Epithelial cell of proximal tubule (primary cell): ENCODE data around the gene DENND1A. TPM values are rescaled to one million over a fixed set of nuclear protein-coding genes. Genes with fewer than 3 reads are reported as not detected.

ENCODE experiments used
- DNase-seq: peaks from one replicate; pipeline ENCODE4 v3.0.0-alpha.2; 2011; ENCODE audit warnings: low read depth
- H3K4me3 ChIP-seq: 2 replicates; pipeline ENCODE4 v1.5.1; 2011; ENCODE audit warnings: low read depth, mild to moderate bottlenecking, low read length
- total RNA-seq: library from RNA; depleted of rRNA; stranded (reverse); fragments of >200 nt; gene quantifications from 2 replicates; pipeline ENCODE4 v1.2.3, GENCODE V29; 2015
- TF ChIP-seq, protein P1 (sequence below): conservative IDR thresholded peaks from 2 replicates; pipeline ENCODE4 v1.5.1; 2012; ENCODE audit warnings: low read depth, mild to moderate bottlenecking, low read length

Gene DENND1A
- total RNA-seq, 1 donor from 2014 or later = 26.6 TPM

DNA sequence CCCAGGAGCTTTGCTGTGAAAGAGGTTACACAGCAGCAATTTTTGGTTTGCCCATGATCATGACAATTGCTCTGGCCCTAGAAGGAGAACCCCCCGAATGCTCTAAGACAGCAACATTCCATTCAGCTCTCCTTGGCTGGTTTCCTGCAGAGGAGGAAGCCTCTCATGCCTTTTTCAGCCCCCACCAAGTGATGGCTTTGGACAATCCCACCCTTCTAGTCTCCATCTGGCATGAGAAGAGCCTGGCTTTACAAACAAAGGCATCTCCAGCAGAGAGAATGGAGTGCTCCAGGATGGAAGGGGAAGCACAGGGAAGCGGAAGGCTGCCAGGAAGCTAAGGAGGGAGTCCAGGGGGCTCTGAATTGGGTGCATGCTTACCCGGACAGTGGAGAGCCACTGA, 475.6 kb downstream of the DENND1A start:
- DNase-seq = no peak
- TF ChIP-seq, protein P1, sequence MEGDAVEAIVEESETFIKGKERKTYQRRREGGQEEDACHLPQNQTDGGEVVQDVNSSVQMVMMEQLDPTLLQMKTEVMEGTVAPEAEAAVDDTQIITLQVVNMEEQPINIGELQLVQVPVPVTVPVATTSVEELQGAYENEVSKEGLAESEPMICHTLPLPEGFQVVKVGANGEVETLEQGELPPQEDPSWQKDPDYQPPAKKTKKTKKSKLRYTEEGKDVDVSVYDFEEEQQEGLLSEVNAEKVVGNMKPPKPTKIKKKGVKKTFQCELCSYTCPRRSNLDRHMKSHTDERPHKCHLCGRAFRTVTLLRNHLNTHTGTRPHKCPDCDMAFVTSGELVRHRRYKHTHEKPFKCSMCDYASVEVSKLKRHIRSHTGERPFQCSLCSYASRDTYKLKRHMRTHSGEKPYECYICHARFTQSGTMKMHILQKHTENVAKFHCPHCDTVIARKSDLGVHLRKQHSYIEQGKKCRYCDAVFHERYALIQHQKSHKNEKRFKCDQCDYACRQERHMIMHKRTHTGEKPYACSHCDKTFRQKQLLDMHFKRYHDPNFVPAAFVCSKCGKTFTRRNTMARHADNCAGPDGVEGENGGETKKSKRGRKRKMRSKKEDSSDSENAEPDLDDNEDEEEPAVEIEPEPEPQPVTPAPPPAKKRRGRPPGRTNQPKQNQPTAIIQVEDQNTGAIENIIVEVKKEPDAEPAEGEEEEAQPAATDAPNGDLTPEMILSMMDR = no peak
- H3K4me3 ChIP-seq = no peak overlapping the region

DNA sequence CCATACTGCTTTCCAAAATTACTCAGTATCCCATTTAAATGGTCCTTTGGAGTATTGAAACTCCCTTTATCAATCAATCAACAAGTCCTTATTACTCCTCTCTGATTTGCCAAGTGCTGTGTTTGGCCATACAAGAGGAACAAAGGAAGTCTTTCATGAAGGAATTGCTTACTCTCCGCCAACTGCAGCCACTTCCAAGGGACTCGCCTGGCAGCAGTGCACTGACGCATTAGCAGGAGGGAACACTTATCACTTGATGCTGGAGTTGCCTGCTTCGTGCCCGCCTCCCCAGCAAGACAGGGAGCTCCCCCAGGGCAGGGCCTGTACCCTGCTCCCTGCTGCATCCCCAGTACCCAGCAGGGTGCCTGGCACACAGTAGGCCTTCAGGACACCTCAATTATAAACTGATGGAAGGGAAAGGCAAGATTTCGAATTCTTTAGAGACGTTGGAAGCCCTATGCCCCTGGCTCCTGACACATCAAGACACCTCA, 476.1 kb downstream of the DENND1A start:
- TF ChIP-seq, protein P1 = no peak
- H3K4me3 ChIP-seq = no peak overlapping the region
- no peak for DNase-seq

GRCh38 chr9:123453076-123453667, 476.8 kb downstream of the DENND1A start:
- DNase-seq = no peak

DNA sequence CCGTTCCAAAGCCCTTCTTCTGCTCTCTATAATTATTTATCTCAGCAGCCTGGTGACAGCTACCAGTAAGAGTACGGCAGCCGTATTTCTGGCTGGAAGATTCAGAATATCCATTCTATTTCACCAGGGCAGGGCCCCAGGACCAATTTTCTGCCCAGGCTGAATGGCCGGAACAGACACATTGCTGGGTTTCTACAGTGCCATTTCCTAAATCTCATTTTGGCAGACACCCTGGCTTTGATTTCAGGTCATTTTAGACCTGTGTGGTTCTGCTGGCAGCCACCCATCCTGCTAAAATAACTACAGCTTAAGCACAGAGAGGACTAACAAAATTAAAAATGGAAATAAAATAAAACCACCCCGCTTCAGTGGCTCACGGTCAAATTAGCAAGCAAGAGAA, 478.9 kb downstream of the DENND1A start:
- H3K4me3 ChIP-seq = no peak overlapping the region
- DNase-seq = no peak
- TF ChIP-seq, protein P1 = no peak

More at GRCh38 chr9:123453076-123453667, 476.8 kb downstream of the DENND1A start:
- TF ChIP-seq, protein P1 = no peak
- H3K4me3 ChIP-seq = no peak overlapping the region

DNA sequence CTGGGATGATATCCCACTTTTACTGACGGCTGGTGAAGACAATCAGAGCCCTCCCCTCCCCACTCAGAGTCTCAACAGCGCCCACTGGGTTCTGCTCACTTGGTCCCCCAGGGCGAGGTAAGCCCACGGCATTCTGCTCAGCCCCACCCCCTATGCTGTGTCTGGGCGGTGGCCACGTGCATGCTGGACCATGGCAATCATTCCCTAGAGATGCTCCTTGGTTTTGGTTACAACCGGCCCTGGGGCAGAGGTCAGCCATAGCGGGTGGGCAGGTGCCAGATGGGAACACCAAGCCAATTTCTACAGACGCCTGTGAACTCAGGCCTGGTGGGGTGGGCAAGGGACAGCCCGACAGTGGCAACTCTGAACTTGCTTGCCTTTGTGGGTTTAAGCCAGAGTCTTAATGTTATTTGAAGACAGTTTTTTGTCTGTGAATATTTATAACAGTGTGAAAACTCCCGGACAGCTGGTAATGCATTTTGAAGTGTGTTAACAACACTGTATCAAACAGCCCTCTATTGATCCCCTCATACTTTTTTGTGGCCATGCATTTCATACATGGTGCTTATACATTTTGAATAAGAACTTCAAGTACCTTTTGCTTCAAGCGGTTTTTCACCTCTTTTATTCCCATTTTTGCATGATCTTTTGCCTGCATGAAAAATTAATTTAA, 479.7 kb downstream of the DENND1A start:
- H3K4me3 ChIP-seq = no peak overlapping the region
- no peak for DNase-seq
- TF ChIP-seq, protein P1 = no peak

DNA sequence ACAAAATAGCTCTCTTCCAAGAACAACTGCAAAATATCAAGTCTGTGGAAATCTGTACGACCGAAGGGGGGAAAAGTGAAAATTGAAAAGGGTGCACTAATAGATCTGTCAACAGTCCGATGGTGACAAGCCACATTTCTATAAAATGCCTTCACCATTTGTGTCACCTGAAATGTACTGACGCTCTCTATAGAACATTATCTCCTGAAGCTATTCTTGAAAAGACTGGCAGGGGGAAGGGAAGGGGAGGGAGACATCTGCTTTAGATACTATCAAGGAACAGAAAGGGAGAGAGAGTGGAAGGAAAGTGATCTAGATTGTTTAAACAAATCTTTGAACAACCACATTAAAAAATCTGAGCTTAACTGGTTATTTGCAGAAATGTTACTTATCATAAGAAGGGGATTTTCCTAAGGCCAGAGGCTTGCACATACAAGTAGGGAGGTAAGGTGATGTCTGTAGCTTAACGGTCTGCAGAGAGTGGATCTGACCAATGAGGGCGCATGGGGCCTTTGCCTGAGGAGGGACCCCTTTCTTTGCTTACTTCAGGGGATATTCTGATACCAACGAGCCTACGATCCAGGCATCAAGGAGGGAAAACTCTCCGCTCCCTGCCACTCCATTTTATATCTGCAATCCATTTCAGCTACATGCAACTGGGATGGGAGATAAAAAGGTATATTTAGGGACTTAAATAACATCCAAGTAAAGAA, 481.8 kb downstream of the DENND1A start:
- TF ChIP-seq, protein P1 = no peak

More for the DNA sequence above, 481.8 kb downstream of the DENND1A start:
- no peak overlapping the region for H3K4me3 ChIP-seq
- no peak for DNase-seq
